Measurements from ENCODE around the gene FCER1G. TPM values are rescaled to one million over a fixed set of nuclear protein-coding genes. Genes with fewer than 3 reads are reported as not detected.

Gene FCER1G
- total and polyA plus RNA-seq, 9 of the 15 experiments (the other 6 are each of a cell fraction or from before 2014, with no cell fraction given), result 0.15 to 0.69 (median 0.31) TPM; not detected in 2

GRCh38 chr1:161195171-161195570 lies 19.9 kb upstream of the FCER1G start (continued):
- TF ChIP-seq U2AF1 (optimal IDR thresholded peaks at IDR 0.05; ENCODE audit: low read depth, low read length) (no peak), ZNF124 (CRISPR knock-in tag; IDR thresholded peaks at IDR 0.05) (no peak), HMGXB4 (CRISPR knock-in tag; IDR thresholded peaks at IDR 0.05) (no peak), FOXP4 (CRISPR knock-in tag; IDR thresholded peaks at IDR 0.05; ENCODE audit: borderline replicate concordance) (no peak)

GRCh38 chr1:161196111-161196510 lies 19.0 kb upstream of the FCER1G start:
- intact Hi-C loops (cut with micrococcal nuclease) (no loop called here), in situ Hi-C loops (cut with MboI) (no loop called here)
- no peaks in the 10 kb centered on the region for H3K36me3 ChIP-seq (ENCODE audit: control insufficient read depth, insufficient read depth, low read length)
- CTCF ChIA-PET (ENCODE audit: low intra/inter-chr PET ratio), result interaction anchor here (0.5 kb wide), 1 partner anchor 177 kb away, joined by 3 read pairs; no protein-coding TSS in a partner anchor
- H4K20me1 ChIP-seq (replicated peaks; ENCODE audit: control insufficient read depth, insufficient read depth, low read length), result no peaks in the 10 kb centered on the region
- no peak overlapping the region for H3K4me2 ChIP-seq (ENCODE audit: insufficient read depth, low read length)
- POLR2A ChIA-PET, result no interaction called here
- no peak overlapping the region for H3K4me3 ChIP-seq
- peaks cover 52 to 59% of the 10 kb centered on the region in 2 experiments for H3K4me1 ChIP-seq (replicated peaks in 1 of 2; ENCODE audit: control insufficient read depth in 2 of 2, insufficient read depth in 2 of 2, low read length in 2 of 2)
- H3K27ac ChIP-seq (ENCODE audit: extremely low read depth, low read depth, low read length), result no peak overlapping the region
- ATAC-seq (no peak), DNase-seq (ENCODE audit: extremely low read depth in 1 of 4, low spot score in 3 of 4) (no peak), FAIRE-seq (no peak)
- no TSS peak for BruUV-seq (replicated peaks)
- H3K9ac ChIP-seq (ENCODE audit: insufficient read depth in 1 of 2, low read depth in 2 of 2, low read length in 2 of 2), result no peak overlapping the region
- H2AFZ ChIP-seq (ENCODE audit: low read depth, low read length), result no peak overlapping the region
- no peaks in the 10 kb centered on the region for H3K9me3 ChIP-seq (replicated peaks; ENCODE audit: control insufficient read depth, insufficient read depth, low read depth, low read length)
- H3K9me1 ChIP-seq (ENCODE audit: control insufficient read depth, insufficient read depth, low read length), result no peaks in the 10 kb centered on the region
- H3K79me2 ChIP-seq (ENCODE audit: control insufficient read depth, insufficient read depth, low read length), result no peaks in the 10 kb centered on the region
- 96% methylated on average over 7 of the region's 7 CpGs for WGBS (ENCODE audit: insufficient coverage, low coverage, missing lambda C conversion rate)
- no peaks in the 10 kb centered on the region for H3K27me3 ChIP-seq (ENCODE audit: control insufficient read depth in 2 of 2, insufficient read depth in 2 of 2, low read length in 2 of 2)
- TF ChIP-seq CEBPZ (IDR thresholded peaks at IDR 0.05; ENCODE audit: borderline replicate concordance, low read depth, low read length) (no peak), EWSR1 (IDR thresholded peaks at IDR 0.05; ENCODE audit: borderline replicate concordance, low read depth, partially characterized antibody) (no peak), GTF2E2 (tag; IDR thresholded peaks at IDR 0.05) (no peak), ZNF24 (IDR thresholded peaks at IDR 0.05) (no peak), ZNF217 (CRISPR knock-in tag; IDR thresholded peaks at IDR 0.05) (no peak), CREM (IDR thresholded peaks at IDR 0.05; ENCODE audit: low read depth) (no peak), PHF8 (IDR thresholded peaks at IDR 0.05; ENCODE audit: borderline replicate concordance, low read length) (no peak), ZZZ3 (IDR thresholded peaks at IDR 0.05) (no peak), SAFB (IDR thresholded peaks at IDR 0.05; ENCODE audit: borderline replicate concordance, low read depth, low read length) (no peak), ZNF316 (IDR thresholded peaks at IDR 0.05) (no peak)
